ENCODE measurements around the gene FAM20C.
"Not testable (repeated sequence)": the region's sequence is repeated elsewhere in the genome, so short reads cannot be mapped to it uniquely, and the experiment has no call there.

Gene FAM20C

DNA sequence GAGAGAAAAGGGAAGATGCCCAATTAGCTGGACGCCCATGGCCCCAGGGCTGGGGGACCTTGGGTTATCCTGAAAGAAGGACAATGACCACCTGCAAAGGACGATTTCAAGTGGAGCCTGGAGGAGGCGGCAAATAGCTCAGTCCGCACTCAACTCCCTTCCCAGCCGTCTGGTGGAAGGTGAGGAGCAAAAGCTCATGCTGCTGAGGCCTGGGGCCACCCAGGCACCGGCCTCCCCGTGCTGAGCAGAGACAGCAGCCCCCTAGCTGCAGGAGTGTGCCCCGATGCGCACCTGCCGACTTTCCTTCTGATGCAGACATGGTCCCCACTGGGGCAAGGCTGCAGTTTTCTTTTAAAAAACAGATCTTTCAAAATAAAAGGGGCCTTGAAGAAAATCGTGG is 7.9 kb downstream of the FAM20C start:
- Histone ChIP-seq H3K36me3 (ENCODE audit: insufficient read depth) (no peaks in the 10 kb centered on the region), H2AFZ (ENCODE audit: low read depth) (no peak overlapping the region), H3K4me3 (IDR thresholded peaks at IDR 0.05; ENCODE audit: insufficient read depth, low read depth, low read length) (no peak overlapping the region), H3K4me2 (no peak overlapping the region), H4K20me1 (ENCODE audit: insufficient read depth) (no peaks in the 10 kb centered on the region), H3K79me2 (ENCODE audit: insufficient read depth, low read depth) (no peaks in the 10 kb centered on the region), H3K9ac (no peak overlapping the region), H3K27ac (no peak overlapping the region), H3K4me1 (ENCODE audit: low read depth, poor library complexity, severe bottlenecking) (no peaks in the 10 kb centered on the region), H3K27me3 (ENCODE audit: insufficient read depth, low read depth) (peaks cover 35% of the 10 kb centered on the region)
- TF ChIP-seq, protein P1, sequence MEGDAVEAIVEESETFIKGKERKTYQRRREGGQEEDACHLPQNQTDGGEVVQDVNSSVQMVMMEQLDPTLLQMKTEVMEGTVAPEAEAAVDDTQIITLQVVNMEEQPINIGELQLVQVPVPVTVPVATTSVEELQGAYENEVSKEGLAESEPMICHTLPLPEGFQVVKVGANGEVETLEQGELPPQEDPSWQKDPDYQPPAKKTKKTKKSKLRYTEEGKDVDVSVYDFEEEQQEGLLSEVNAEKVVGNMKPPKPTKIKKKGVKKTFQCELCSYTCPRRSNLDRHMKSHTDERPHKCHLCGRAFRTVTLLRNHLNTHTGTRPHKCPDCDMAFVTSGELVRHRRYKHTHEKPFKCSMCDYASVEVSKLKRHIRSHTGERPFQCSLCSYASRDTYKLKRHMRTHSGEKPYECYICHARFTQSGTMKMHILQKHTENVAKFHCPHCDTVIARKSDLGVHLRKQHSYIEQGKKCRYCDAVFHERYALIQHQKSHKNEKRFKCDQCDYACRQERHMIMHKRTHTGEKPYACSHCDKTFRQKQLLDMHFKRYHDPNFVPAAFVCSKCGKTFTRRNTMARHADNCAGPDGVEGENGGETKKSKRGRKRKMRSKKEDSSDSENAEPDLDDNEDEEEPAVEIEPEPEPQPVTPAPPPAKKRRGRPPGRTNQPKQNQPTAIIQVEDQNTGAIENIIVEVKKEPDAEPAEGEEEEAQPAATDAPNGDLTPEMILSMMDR (conservative IDR thresholded peaks at IDR 0.05; ENCODE audit: low read depth, low read length): no peak

DNA sequence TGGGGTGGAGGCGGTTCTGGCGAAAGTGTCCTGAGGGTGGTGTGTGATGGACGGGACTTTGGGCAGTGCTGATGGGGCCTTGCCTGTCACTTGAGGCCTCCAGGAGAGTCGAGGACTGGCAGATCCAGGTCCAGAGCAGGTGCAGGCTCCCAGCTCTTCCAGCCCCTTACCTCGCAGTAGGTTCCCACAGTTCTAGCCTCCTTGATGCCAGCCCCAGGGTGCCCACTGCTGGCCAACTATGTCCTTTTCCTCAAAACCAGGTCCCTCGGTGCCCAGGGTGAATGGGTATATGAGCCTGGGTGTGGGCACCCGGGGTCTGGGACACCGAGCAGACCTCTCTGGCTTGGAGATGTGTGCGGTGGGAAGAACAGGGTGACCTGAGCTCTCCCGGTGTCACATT is 8.3 kb downstream of the FAM20C start:
- H3K4me3 ChIP-seq (IDR thresholded peaks at IDR 0.05; ENCODE audit: insufficient read depth, low read depth, low read length): no peak overlapping the region
- TF ChIP-seq, protein P1 (conservative IDR thresholded peaks at IDR 0.05; ENCODE audit: low read depth, low read length): no peak
- no peaks in the 10 kb centered on the region for H3K36me3 ChIP-seq (ENCODE audit: insufficient read depth)
- H3K27ac ChIP-seq: no peak overlapping the region
- H3K4me2 ChIP-seq: no peak overlapping the region
- H3K27me3 ChIP-seq (ENCODE audit: insufficient read depth, low read depth): peaks cover 32% of the 10 kb centered on the region
- no peak overlapping the region for H3K9ac ChIP-seq
- H3K79me2 ChIP-seq (ENCODE audit: insufficient read depth, low read depth): no peaks in the 10 kb centered on the region
- no peak overlapping the region for H2AFZ ChIP-seq (ENCODE audit: low read depth)
- no peaks in the 10 kb centered on the region for H4K20me1 ChIP-seq (ENCODE audit: insufficient read depth)
- H3K4me1 ChIP-seq (ENCODE audit: low read depth, poor library complexity, severe bottlenecking): no peaks in the 10 kb centered on the region

DNA sequence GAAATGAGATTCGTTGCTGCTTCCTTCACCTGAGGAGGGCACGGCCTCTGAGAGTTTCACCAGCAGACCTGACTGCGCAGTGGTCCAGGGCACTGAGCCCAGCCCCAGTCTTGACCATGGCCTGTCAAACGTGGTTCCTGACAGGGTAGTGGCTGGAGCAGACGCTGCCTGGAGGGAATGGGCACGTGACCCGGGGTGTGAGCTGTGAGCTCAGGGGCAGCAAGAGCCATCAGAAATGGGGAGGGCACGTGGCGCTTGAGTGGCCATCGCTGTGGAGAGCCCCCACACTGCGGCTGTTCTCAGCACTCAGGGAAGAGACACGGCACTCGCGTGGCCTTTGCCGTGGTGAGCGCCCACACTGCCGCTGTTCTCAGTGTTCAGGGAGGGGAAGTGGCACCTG is 12.0 kb downstream of the FAM20C start:
- Histone ChIP-seq H3K4me3 (IDR thresholded peaks at IDR 0.05; ENCODE audit: insufficient read depth, low read depth, low read length) (no peak overlapping the region), H3K4me2 (no peak overlapping the region), H3K36me3 (ENCODE audit: insufficient read depth) (no peaks in the 10 kb centered on the region), H3K27ac (no peak overlapping the region), H3K79me2 (ENCODE audit: insufficient read depth, low read depth) (no peaks in the 10 kb centered on the region), H4K20me1 (ENCODE audit: insufficient read depth) (no peaks in the 10 kb centered on the region), H3K9ac (no peak overlapping the region), H3K27me3 (ENCODE audit: insufficient read depth, low read depth) (peaks cover 17% of the 10 kb centered on the region), H2AFZ (ENCODE audit: low read depth) (no peak overlapping the region), H3K4me1 (ENCODE audit: low read depth, poor library complexity, severe bottlenecking) (no peaks in the 10 kb centered on the region)
- TF ChIP-seq, protein P1 (conservative IDR thresholded peaks at IDR 0.05; ENCODE audit: low read depth, low read length): no peak

DNA sequence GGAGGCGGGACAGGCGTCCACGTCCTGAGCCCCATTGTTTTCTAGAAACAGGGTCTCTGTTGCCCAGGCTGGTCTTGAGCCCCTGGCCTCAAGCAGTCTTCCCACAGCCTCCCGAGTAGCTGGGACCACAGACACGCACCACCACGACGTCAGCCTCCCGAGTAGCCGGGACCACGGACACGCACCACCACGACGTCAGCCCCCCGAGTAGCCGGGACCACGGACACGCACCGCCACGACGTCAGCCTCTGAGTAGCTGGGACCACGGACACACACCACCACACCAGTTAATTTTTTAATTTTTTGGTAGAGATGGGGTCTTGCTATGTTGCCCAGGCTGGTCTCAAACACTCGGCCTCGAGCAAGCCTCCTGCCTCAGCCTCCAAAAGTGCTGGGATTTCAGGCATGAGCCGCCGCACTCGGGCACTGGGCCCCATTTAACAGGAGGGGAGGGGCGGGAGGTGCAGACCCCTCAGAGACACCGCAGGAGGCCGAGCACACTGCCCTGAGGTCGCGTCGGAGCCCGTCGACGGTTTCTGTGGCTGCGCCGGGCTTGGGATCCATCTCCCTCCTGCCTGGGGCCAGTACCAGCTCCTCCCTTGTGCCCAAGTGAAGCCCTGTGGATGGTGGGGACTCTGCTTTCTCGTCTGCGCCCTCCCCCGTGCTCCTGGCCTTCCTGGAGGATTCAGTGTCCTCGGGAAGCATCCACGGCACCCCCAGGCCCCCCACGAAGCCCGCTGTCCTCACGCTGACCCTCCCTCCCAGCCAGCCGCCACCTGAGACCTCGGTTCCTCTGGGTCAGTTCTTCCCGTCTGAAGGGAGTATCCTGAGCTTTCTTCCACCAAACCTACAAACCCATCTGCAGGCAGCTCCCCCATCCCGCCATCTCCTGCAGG is 13.0 kb downstream of the FAM20C start:
- Histone ChIP-seq H3K4me1 (ENCODE audit: low read depth, poor library complexity, severe bottlenecking) (no peaks in the 10 kb centered on the region), H2AFZ (ENCODE audit: low read depth) (no peak overlapping the region), H4K20me1 (ENCODE audit: insufficient read depth) (no peaks in the 10 kb centered on the region), H3K4me2 (no peak overlapping the region), H3K27ac (no peak overlapping the region), H3K27me3 (ENCODE audit: insufficient read depth, low read depth) (peaks cover 11% of the 10 kb centered on the region), H3K36me3 (ENCODE audit: insufficient read depth) (no peaks in the 10 kb centered on the region), H3K9ac (no peak overlapping the region), H3K4me3 (IDR thresholded peaks at IDR 0.05; ENCODE audit: insufficient read depth, low read depth, low read length) (no peak overlapping the region), H3K79me2 (ENCODE audit: insufficient read depth, low read depth) (no peaks in the 10 kb centered on the region)
- TF ChIP-seq, protein P1 (conservative IDR thresholded peaks at IDR 0.05; ENCODE audit: low read depth, low read length): no peak

DNA sequence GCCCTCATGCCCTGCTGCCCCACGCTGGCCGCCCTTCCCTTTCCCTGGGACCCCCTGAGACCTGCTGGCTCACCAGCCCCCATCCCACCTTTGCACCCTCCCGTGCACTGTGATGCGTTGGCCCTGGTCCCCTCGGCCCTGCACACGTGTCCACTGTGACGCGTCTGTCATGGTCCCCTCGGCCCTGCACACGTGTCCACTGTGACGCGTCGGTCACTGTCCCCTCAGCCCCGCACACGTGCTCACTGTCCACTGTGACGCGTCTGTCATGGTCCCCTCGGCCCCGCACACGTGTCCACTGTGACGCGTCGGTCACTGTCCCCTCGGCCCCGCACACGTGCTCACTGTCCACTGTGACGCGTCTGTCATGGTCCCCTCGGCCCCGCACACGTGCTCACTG is 14.0 kb downstream of the FAM20C start:
- not testable (repeated sequence) for H2AFZ ChIP-seq (ENCODE audit: low read depth); H3K36me3 ChIP-seq (ENCODE audit: insufficient read depth); H3K4me3 ChIP-seq (IDR thresholded peaks at IDR 0.05; ENCODE audit: insufficient read depth, low read depth, low read length); H3K4me1 ChIP-seq (ENCODE audit: low read depth, poor library complexity, severe bottlenecking); H3K27me3 ChIP-seq (ENCODE audit: insufficient read depth, low read depth); H3K4me2 ChIP-seq; H4K20me1 ChIP-seq (ENCODE audit: insufficient read depth); H3K27ac ChIP-seq; H3K79me2 ChIP-seq (ENCODE audit: insufficient read depth, low read depth); H3K9ac ChIP-seq

Data from KMS-11 (cell line).